WTC11 (cell line): ENCODE measurements around the gene ZNF593. TPM values are rescaled to one million over a fixed set of nuclear protein-coding genes. Genes with fewer than 3 reads are reported as not detected.

ENCODE experiments used
- ATAC-seq: fragments of 200-7000 bp; cut with Tn5 transposase; 2 replicates; pipeline ENCODE4 v1.10.0; 2021; ENCODE audit warnings: mild to moderate bottlenecking, moderate library complexity
- CTCF ChIA-PET: fragments of 300-600 bp; sonication (Branson Sonifier 250); formaldehyde crosslinking; loops from one replicate; lab custom pipeline; 2021; ENCODE audit warnings: antibody characterized with exemption; lab: Charles Lee
- POLR2A ChIA-PET: fragments of 350-600 bp; sonication (Branson Sonifier 250); formaldehyde crosslinking; loops from one replicate; lab custom pipeline; 2021; ENCODE audit warnings: antibody characterized with exemption; lab: Charles Lee
- DNase-seq: peaks from one replicate; pipeline ENCODE4 v3.0.0; 2021; ENCODE audit warnings: low spot score
- H3K27ac Mint-ChIP-seq: 2 replicates; pipeline ENCODE4 v1.8.0; 2021; ENCODE audit warnings: mixed read lengths
- H3K27me3 Mint-ChIP-seq: 2 replicates; pipeline ENCODE4 v1.8.0; 2021; ENCODE audit warnings: low read depth, mild to moderate bottlenecking, moderate library complexity, mixed read lengths
- H3K36me3 Mint-ChIP-seq: 2 replicates; pipeline ENCODE4 v1.8.0; 2021; ENCODE audit warnings: mixed read lengths
- H3K4me1 Mint-ChIP-seq: 2 replicates; pipeline ENCODE4 v1.8.0; 2022; ENCODE audit warnings: mixed read lengths
- H3K4me3 Mint-ChIP-seq: 2 replicates; pipeline ENCODE4 v1.8.0; 2021; ENCODE audit warnings: mild to moderate bottlenecking, moderate library complexity, mixed read lengths
- H3K9me3 Mint-ChIP-seq: 2 replicates; pipeline ENCODE4 v1.8.0; 2021; ENCODE audit warnings: mixed read lengths
- E2F5 ChIP-seq: sonication (generic); formaldehyde crosslinking; IDR thresholded peaks from 2 replicates; pipeline ENCODE4 v1.8.1; 2022; ENCODE audit warnings: mild to moderate bottlenecking, moderate library complexity, missing genetic modification reagents
- ESRRA ChIP-seq: sonication (generic); formaldehyde crosslinking; IDR thresholded peaks from 2 replicates; pipeline ENCODE4 v1.8.1; 2022; ENCODE audit warnings: mild to moderate bottlenecking, missing genetic modification reagents, borderline replicate concordance
- FOXP1 ChIP-seq: sonication (generic); formaldehyde crosslinking; IDR thresholded peaks from 2 replicates; pipeline ENCODE4 v1.8.0; 2022; ENCODE audit warnings: missing genetic modification reagents, mild to moderate bottlenecking, moderate library complexity, borderline replicate concordance
- FOXP4 ChIP-seq: sonication (generic); formaldehyde crosslinking; IDR thresholded peaks from 2 replicates; pipeline ENCODE4 v1.8.0; 2022; ENCODE audit warnings: mild to moderate bottlenecking, missing genetic modification reagents
- GABPB1 ChIP-seq: sonication (generic); formaldehyde crosslinking; IDR thresholded peaks from 2 replicates; pipeline ENCODE4 v1.8.1; 2023; ENCODE audit warnings: mild to moderate bottlenecking, missing genetic modification reagents
- JAZF1 ChIP-seq: fragments of 250-450 bp; sonication (Bioruptor Pico); IDR thresholded peaks from 2 replicates; pipeline ENCODE4 v1.9.0; 2021; ENCODE audit warnings: moderate library complexity, mild to moderate bottlenecking, inconsistent platforms
- MXD4 ChIP-seq: fragments of 250-450 bp; sonication (Bioruptor Pico); IDR thresholded peaks from 2 replicates; pipeline ENCODE4 v1.8.0; 2021; ENCODE audit warnings: mild to moderate bottlenecking, moderate library complexity, borderline replicate concordance
- NR2C2 ChIP-seq: sonication (generic); formaldehyde crosslinking; IDR thresholded peaks from 2 replicates; pipeline ENCODE4 v1.8.0; 2022; ENCODE audit warnings: mild to moderate bottlenecking, missing genetic modification reagents
- NR3C1 ChIP-seq: sonication (generic); formaldehyde crosslinking; conservative IDR thresholded peaks from 2 replicates; pipeline ENCODE4 v1.8.1; 2023; ENCODE audit warnings: low read depth, mild to moderate bottlenecking, missing genetic modification reagents
- PRDM15 ChIP-seq: sonication (generic); formaldehyde crosslinking; IDR thresholded peaks from 2 replicates; pipeline ENCODE4 v1.8.0; 2022; ENCODE audit warnings: missing genetic modification reagents
- ZNF138 ChIP-seq: sonication (generic); formaldehyde crosslinking; conservative IDR thresholded peaks from 2 replicates; pipeline ENCODE4 v1.8.1; 2022; ENCODE audit warnings: mild to moderate bottlenecking, moderate library complexity, missing genetic modification reagents
- ZNF232 ChIP-seq: sonication (generic); formaldehyde crosslinking; IDR thresholded peaks from 2 replicates; pipeline ENCODE4 v1.8.0; 2022; ENCODE audit warnings: mild to moderate bottlenecking, missing genetic modification reagents
- ZNF281 ChIP-seq: sonication (generic); formaldehyde crosslinking; IDR thresholded peaks from 2 replicates; pipeline ENCODE4 v1.8.0; 2023; ENCODE audit warnings: mild to moderate bottlenecking, missing genetic modification reagents
- ZSCAN18 ChIP-seq: fragments of 250-450 bp; sonication (Bioruptor Pico); IDR thresholded peaks from 2 replicates; pipeline ENCODE4 v2.1.2; 2022; ENCODE audit warnings: mild to moderate bottlenecking, moderate library complexity
- total RNA-seq: library from RNA; stranded (reverse); gene quantifications from 3 replicates; pipeline ENCODE4 v1.2.3, GENCODE V29; 2021

Gene ZNF593
- total RNA-seq, 1 experiment from 2014 or later = 49.1 TPM

- ATAC-seq = no peak
- Mint-ChIP-seq H3K4me3 (no peak overlapping the region), H3K27ac (peak overlapping the region; percentile 7; the same call in 1 of the 2 replicates)
These were observed 47.6 kb upstream of the ZNF593 start for GRCh38 chr1:26121854-26122773.

GRCh38 chr1:26122988-26123973 is 46.4 kb upstream of the ZNF593 start:
- ChIA-PET POLR2A (no interaction called here), CTCF (interaction anchor here (0.7 to 1.5 kb wide), 2 partner anchors 87 to 111 kb away, joined by 3 to 6 read pairs; partner anchors contain the start of gene CEP85)
- H3K4me3 Mint-ChIP-seq = no peak overlapping the region
- ATAC-seq (no peak), DNase-seq (no peak)
- H3K27ac Mint-ChIP-seq = no peak overlapping the region
- H3K9me3 Mint-ChIP-seq = no peaks in the 10 kb centered on the region
- peaks cover 12% of the 10 kb centered on the region for H3K4me1 Mint-ChIP-seq
- H3K36me3 Mint-ChIP-seq = 0 out of 2 replicates have a peak, but pooled peaks cover 8% of the 10 kb centered on the region
- H3K27me3 Mint-ChIP-seq = no peaks in the 10 kb centered on the region
- TF ChIP-seq FOXP1 (CRISPR knock-in tag) = no peak
- TF ChIP-seq E2F5 (CRISPR knock-in tag) = no peak
- TF ChIP-seq ZNF138 (CRISPR knock-in tag) = no peak
- no peak for TF ChIP-seq ESRRA (CRISPR knock-in tag)
- TF ChIP-seq PRDM15 = no peak
- no peak for TF ChIP-seq GABPB1 (CRISPR knock-in tag)
- no peak for TF ChIP-seq NR2C2 (CRISPR knock-in tag)
- TF ChIP-seq NR3C1 = no peak

More at GRCh38 chr1:26121854-26122773, 47.6 kb upstream of the ZNF593 start:
- 0 out of 2 replicates have a peak, but pooled peaks cover 11% of the 10 kb centered on the region for H3K36me3 Mint-ChIP-seq
- no peak for DNase-seq
- TF ChIP-seq ZNF232 (CRISPR knock-in tag) = no peak
- TF ChIP-seq JAZF1 (CRISPR knock-in tag) = no peak
- no peak for TF ChIP-seq ZSCAN18 (CRISPR knock-in tag)
- no peak for TF ChIP-seq ZNF281 (CRISPR knock-in tag)
- no peak for TF ChIP-seq ESRRA (CRISPR knock-in tag)
- TF ChIP-seq FOXP4 (CRISPR knock-in tag) = no peak
- no peak for TF ChIP-seq MXD4 (CRISPR knock-in tag)
- ChIA-PET CTCF (interaction anchor here (0.7 to 1.6 kb wide), 6 partner anchors 8 to 112 kb away, joined by 3 to 10 read pairs (median 4); partner anchors contain the start of genes CEP85 and CNKSR1), POLR2A (no interaction called here)
- H3K27me3 Mint-ChIP-seq = no peaks in the 10 kb centered on the region
- peaks cover 4% of the 10 kb centered on the region for H3K4me1 Mint-ChIP-seq
- H3K9me3 Mint-ChIP-seq = no peaks in the 10 kb centered on the region
